Natural killer cell (primary cell): ENCODE measurements around the gene HDAC4. TPM values are rescaled to one million over a fixed set of nuclear protein-coding genes. Genes with fewer than 3 reads are reported as not detected.

ENCODE experiments used
- ATAC-seq, 3 donors: fragments of 150-1000 bp in 2 of 3; fragments of 200-7000 bp in 1 of 3; cut with Tn5 transposase; 1 replicate in 1 of 3; 2 replicates in 2 of 3; pipeline ENCODE4 v1.10.0; 2021; ENCODE audit warnings: mild to moderate bottlenecking in 2 of 3, moderate library complexity in 2 of 3
- DNase-seq, 2 donors: peaks; one replicate each; pipeline versions ENCODE4 v3.0.0 to v3.0.0-alpha.2; 2013 to 2021; ENCODE audit warnings: mixed read lengths in 1 of 2
- H3K27ac ChIP-seq: one replicate; pipeline ENCODE4 v1.5.1; 2013; ENCODE audit warnings: mild to moderate bottlenecking, low read length
- H3K27me3 ChIP-seq: one replicate; pipeline ENCODE4 v1.6.1; 2013; ENCODE audit warnings: low read length; ENCODE audit not compliant: control insufficient read depth, insufficient read depth
- H3K36me3 ChIP-seq: one replicate; pipeline ENCODE4 v1.6.1; 2013; ENCODE audit warnings: low read length; ENCODE audit not compliant: control insufficient read depth, insufficient read depth
- H3K4me1 ChIP-seq: one replicate; pipeline ENCODE4 v1.6.1; 2013; ENCODE audit warnings: low read length; ENCODE audit not compliant: control insufficient read depth, insufficient read depth
- H3K4me3 ChIP-seq: one replicate; pipeline ENCODE4 v1.5.1; 2013; ENCODE audit warnings: low read length
- H3K9me3 ChIP-seq: one replicate; pipeline ENCODE4 v1.6.1; 2013; ENCODE audit warnings: low read length; ENCODE audit not compliant: control insufficient read depth, insufficient read depth
- H3K27ac Mint-ChIP-seq, 2 donors: one replicate each; pipeline ENCODE4 v1.8.0; 2022; ENCODE audit warnings: mild to moderate bottlenecking in 2 of 2, mixed read lengths in 2 of 2, moderate library complexity in 1 of 2
- H3K27me3 Mint-ChIP-seq, 2 donors: one replicate each; pipeline ENCODE4 v1.8.0; 2022; ENCODE audit warnings: low read depth in 2 of 2, mixed read lengths in 2 of 2
- H3K36me3 Mint-ChIP-seq: one replicate; pipeline ENCODE4 v1.8.0; 2022; ENCODE audit warnings: mixed read lengths
- H3K4me1 Mint-ChIP-seq, 2 donors: one replicate each; pipeline ENCODE4 v1.8.0; 2022; ENCODE audit warnings: mixed read lengths in 2 of 2
- H3K4me3 Mint-ChIP-seq: one replicate; pipeline ENCODE4 v1.8.0; 2022; ENCODE audit warnings: mild to moderate bottlenecking, moderate library complexity, mixed read lengths
- H3K9me3 Mint-ChIP-seq, 2 donors: one replicate each; pipeline ENCODE4 v1.8.0; 2022; ENCODE audit warnings: mixed read lengths in 2 of 2
- WGBS: methylation state at CpG from one replicate; pipeline ENCODE4 v1.1.7; 2013; ENCODE audit warnings: missing lambda C conversion rate; ENCODE audit not compliant: insufficient coverage; 5-methylcytosine and 5-hydroxymethylcytosine counted together
- intact Hi-C: fragments of 100-400 bp; cut with micrococcal nuclease; formaldehyde crosslinking; loops from one replicate; pipeline ENCODE4 v1.14.2; 2022
- total RNA-seq, 4 donors: library from RNA; stranded (reverse); fragments of 120-200 nt in 1 of 4; gene quantifications; one replicate each; pipeline versions ENCODE4 v1.2.3 to v1.2.4, GENCODE V29; 2013 to 2022
- TF ChIP-seq, protein P1 (sequence below): fragments of 200-600 bp; IDR thresholded peaks from one replicate; pipeline ENCODE4 v1.8.0; 2022; ENCODE audit warnings: antibody characterized with exemption

The HDAC4 gene
- total RNA-seq, 3 donors from 2014 or later (not counting 1 experiment from before 2014, with no cell fraction given): 74.9 to 105 (median 100) TPM

DNA sequence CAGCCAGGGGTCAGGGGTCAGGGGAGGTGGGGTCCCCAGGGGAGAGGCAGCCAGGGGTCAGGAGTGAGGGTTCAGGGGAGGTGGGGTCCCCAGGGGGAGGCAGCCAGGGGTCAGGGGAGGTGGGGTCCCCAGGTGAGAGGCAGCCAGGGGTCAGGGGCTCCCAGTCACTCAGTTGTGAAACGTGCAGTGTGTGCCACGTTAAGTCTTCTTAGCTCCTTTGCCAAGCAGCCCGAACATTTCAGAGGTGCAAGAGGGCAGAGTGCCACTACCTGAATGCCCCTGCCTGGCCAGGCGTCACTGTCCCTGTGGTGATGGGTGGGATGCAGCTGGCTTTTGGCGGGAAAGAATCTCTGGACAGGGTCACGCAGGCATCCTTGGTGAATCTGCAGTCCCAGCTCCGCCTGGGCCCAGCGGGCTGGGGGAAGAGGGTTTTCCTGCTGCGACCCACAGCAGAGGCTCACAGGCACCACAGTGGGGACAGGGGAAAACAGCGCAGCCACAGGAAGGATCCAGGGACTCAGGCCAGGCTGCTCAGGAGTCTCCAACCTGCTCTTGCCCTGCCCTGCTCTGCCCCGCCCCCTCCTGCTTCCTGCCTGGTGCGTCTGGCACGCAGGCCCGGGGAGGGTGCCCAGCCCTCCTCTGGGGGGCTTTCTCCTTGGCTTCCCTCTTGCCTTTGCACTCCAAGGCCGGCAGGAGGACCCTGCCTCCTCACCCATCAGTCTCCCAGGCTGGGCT is 364.7 kb downstream of the HDAC4 start:
- Histone ChIP-seq H3K4me3 (no peak overlapping the region), H3K27me3 (peaks cover 2% of the 10 kb centered on the region), H3K27ac (no peak overlapping the region), H3K9me3 (no peaks in the 10 kb centered on the region), H3K4me1 (peaks cover 3% of the 10 kb centered on the region), H3K36me3 (no peaks in the 10 kb centered on the region)
- 62% methylated on average over 15 of the region's 15 CpGs for WGBS
- no peak overlapping the region for H3K4me3 Mint-ChIP-seq
- no peak overlapping the region for H3K27ac Mint-ChIP-seq
- no peaks in the 10 kb centered on the region for H3K9me3 Mint-ChIP-seq
- ATAC-seq: no peak
- TF ChIP-seq, protein P1, sequence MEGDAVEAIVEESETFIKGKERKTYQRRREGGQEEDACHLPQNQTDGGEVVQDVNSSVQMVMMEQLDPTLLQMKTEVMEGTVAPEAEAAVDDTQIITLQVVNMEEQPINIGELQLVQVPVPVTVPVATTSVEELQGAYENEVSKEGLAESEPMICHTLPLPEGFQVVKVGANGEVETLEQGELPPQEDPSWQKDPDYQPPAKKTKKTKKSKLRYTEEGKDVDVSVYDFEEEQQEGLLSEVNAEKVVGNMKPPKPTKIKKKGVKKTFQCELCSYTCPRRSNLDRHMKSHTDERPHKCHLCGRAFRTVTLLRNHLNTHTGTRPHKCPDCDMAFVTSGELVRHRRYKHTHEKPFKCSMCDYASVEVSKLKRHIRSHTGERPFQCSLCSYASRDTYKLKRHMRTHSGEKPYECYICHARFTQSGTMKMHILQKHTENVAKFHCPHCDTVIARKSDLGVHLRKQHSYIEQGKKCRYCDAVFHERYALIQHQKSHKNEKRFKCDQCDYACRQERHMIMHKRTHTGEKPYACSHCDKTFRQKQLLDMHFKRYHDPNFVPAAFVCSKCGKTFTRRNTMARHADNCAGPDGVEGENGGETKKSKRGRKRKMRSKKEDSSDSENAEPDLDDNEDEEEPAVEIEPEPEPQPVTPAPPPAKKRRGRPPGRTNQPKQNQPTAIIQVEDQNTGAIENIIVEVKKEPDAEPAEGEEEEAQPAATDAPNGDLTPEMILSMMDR: no peak
- no peaks in the 10 kb centered on the region for H3K36me3 Mint-ChIP-seq
- no peak for DNase-seq
- intact Hi-C loops: loop anchor here (1.0 to 5.0 kb wide), 3 partner anchors 846 to 1111 kb away; no protein-coding TSS in a partner anchor
- H3K4me1 Mint-ChIP-seq: no peaks in the 10 kb centered on the region
- H3K27me3 Mint-ChIP-seq: peaks cover 11 to 15% of the 10 kb centered on the region in 2 donors

DNA sequence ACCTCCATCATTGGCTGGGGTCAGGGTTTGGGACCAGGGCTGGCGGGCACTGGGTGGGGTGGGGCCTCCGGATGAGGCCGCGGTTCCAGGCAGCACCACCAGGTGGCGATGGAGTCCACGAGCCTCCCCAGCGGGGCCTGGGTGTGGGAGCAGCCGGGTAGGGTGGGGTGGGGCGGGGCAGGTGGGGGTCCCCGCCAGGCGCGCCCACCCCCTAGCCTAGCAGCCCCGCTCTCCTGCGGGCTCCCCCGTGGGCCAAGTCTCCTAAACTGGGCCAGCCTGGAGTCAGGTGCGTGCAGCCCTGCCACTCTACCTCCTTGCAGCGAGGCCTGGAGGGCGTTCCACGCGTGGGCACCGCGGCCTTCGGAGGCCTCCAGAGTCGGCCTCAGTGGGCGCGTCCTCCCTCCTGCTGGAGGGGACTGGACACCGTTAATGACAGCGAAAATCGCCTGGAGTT is 365.4 kb downstream of the HDAC4 start:
- H3K4me3 Mint-ChIP-seq: no peak overlapping the region
- ATAC-seq (peak; percentile 79 to 98 (median 94)), DNase-seq (peak; percentile 69 to 77)
- no peaks in the 10 kb centered on the region for H3K36me3 ChIP-seq
- no peak overlapping the region for H3K4me3 ChIP-seq
- intact Hi-C loops: loop anchor here (1.0 to 5.0 kb wide), 3 partner anchors 847 to 1112 kb away; no protein-coding TSS in a partner anchor
- TF ChIP-seq, protein P1: peak; percentile 89
- no peaks in the 10 kb centered on the region for H3K9me3 Mint-ChIP-seq
- H3K27ac Mint-ChIP-seq: no peak overlapping the region
- H3K27me3 ChIP-seq: peaks cover 2% of the 10 kb centered on the region
- no peak overlapping the region for H3K27ac ChIP-seq
- whole genome bisulfite sequencing: 37% methylated on average over 29 of the region's 29 CpGs
- H3K27me3 Mint-ChIP-seq: peaks cover 11 to 23% of the 10 kb centered on the region in 2 donors
- H3K4me1 ChIP-seq: peaks cover 3% of the 10 kb centered on the region
- no peaks in the 10 kb centered on the region for H3K9me3 ChIP-seq
- no peaks in the 10 kb centered on the region for H3K36me3 Mint-ChIP-seq
- H3K4me1 Mint-ChIP-seq: no peaks in the 10 kb centered on the region

DNA sequence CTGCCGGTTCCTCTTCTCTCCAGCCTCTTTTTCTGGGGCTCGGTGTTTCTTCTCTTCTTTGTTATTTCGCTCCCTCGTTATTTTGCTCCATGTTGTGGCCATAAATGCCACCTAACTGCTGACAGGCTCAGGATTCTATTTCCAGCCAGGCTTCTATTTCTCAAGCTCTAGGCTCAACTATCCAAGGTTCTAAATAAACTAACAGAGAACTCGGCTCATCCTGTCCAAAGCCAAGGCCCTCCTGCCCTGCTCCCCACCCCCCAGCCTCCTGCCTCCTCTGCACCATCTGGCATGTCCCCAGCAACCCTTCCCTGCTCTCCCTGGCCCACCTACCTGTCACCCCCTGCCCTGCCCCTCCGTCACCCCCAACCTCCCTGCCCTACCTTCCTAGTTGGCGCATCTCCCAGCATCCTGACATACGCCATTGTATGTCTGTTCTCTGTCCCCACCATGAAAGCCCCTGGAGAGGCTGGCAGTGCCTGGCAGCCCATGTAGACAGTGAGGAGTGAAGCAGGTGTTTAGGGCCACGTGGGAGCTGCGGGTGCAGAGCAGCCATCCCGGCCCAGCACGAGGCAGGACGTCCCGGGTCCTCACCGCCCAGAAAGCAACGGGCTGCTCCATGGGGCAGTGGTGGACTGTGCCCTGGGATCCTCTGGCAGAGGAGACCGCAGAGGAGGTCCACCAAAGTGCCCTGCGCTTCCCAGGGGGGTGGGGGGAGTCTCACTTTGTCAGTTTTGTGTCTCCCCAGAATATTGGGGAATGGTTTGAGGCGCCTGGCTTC is 366.1 kb downstream of the HDAC4 start:
- Mint-ChIP-seq H3K27ac (no peak overlapping the region), H3K9me3 (no peaks in the 10 kb centered on the region), H3K4me3 (no peak overlapping the region), H3K36me3 (no peaks in the 10 kb centered on the region), H3K4me1 (no peaks in the 10 kb centered on the region), H3K27me3 (peaks cover 11 to 29% of the 10 kb centered on the region in 2 donors)
- intact Hi-C loops: loop anchor here (1.0 to 5.0 kb wide), 3 partner anchors 848 to 1113 kb away; no protein-coding TSS in a partner anchor
- no peaks in the 10 kb centered on the region for H3K36me3 ChIP-seq
- no peaks in the 10 kb centered on the region for H3K9me3 ChIP-seq
- H3K4me1 ChIP-seq: peaks cover 3% of the 10 kb centered on the region
- no peak overlapping the region for H3K27ac ChIP-seq
- ATAC-seq: no peak
- no peak for DNase-seq
- WGBS: 75% methylated on average over 19 of the region's 19 CpGs
- TF ChIP-seq, protein P1: no peak
- H3K27me3 ChIP-seq: peaks cover 2% of the 10 kb centered on the region
- no peak overlapping the region for H3K4me3 ChIP-seq
